Muscle of leg (tissue), 11 donors: ENCODE measurements around the gene MAGI2. TPM values are rescaled to one million over a fixed set of nuclear protein-coding genes. Genes with fewer than 3 reads are reported as not detected.

Experiments
- DNase-seq: peaks from one replicate; pipeline ENCODE4 v3.0.0; 2013
- H3K27ac ChIP-seq: one replicate; pipeline ENCODE4 v1.5.1; 2013; ENCODE audit warnings: mild to moderate bottlenecking, low read length, control low read depth
- H3K27me3 ChIP-seq: one replicate; pipeline ENCODE4 v1.6.1; 2013; ENCODE audit warnings: low read length; ENCODE audit not compliant: control insufficient read depth, insufficient read depth
- H3K36me3 ChIP-seq: one replicate; pipeline ENCODE4 v1.6.1; 2013; ENCODE audit warnings: low read length; ENCODE audit not compliant: control insufficient read depth, insufficient read depth
- H3K4me1 ChIP-seq: one replicate; pipeline ENCODE4 v1.6.1; 2013; ENCODE audit warnings: low read length; ENCODE audit not compliant: control insufficient read depth, insufficient read depth
- H3K4me3 ChIP-seq: one replicate; pipeline ENCODE4 v1.5.1; 2013; ENCODE audit warnings: low read length, control low read depth
- H3K9me3 ChIP-seq: replicated peaks from 2 replicates; pipeline ENCODE4 v1.6.1; 2013; ENCODE audit warnings: low read depth, low read length; ENCODE audit not compliant: control insufficient read depth
- WGBS: methylation state at CpG from one replicate; pipeline ENCODE4 v1.1.5; 2013; ENCODE audit warnings: missing lambda C conversion rate; ENCODE audit not compliant: insufficient coverage; 5-methylcytosine and 5-hydroxymethylcytosine counted together
- polyA plus RNA-seq, 8 donors: library from polyadenylated mRNA; unstranded; fragments of 120-200 nt; gene quantifications; one replicate each; pipeline versions ENCODE4 v1.2.1 to v1.2.3, GENCODE V29; 2013; ENCODE audit warnings: inconsistent platforms in 1 of 8, low replicate concordance in 1 of 8; ENCODE audit not compliant: insufficient read length in 8 of 8, insufficient read depth in 1 of 8
- total RNA-seq: library from RNA; stranded (reverse); fragments of 120-200 nt; gene quantifications from one replicate; pipeline ENCODE4 v1.2.4, GENCODE V29; 2013

MAGI2 gene
- total and polyA plus RNA-seq, 9 donors, result 3.5 to 6.3 (median 5.2) TPM

- no CpG with 5 or more reads among the region's 1 CpG for WGBS
- H3K4me3 ChIP-seq, result no peak overlapping the region
- no peaks in the 10 kb centered on the region for H3K4me1 ChIP-seq
- no peaks in the 10 kb centered on the region for H3K27me3 ChIP-seq
- no peaks in the 10 kb centered on the region for H3K9me3 ChIP-seq
- no peak overlapping the region for H3K27ac ChIP-seq
- DNase-seq, result no peak
- no peaks in the 10 kb centered on the region for H3K36me3 ChIP-seq
Observed at GRCh38 chr7:79212334-79212733, 241.1 kb downstream of the MAGI2 start.

- Histone ChIP-seq H3K4me3 (no peak overlapping the region), H3K27ac (no peak overlapping the region), H3K9me3 (no peaks in the 10 kb centered on the region), H3K36me3 (no peaks in the 10 kb centered on the region), H3K4me1 (no peaks in the 10 kb centered on the region), H3K27me3 (no peaks in the 10 kb centered on the region)
- WGBS, result 93% methylated on average over 2 of the region's 2 CpGs
- no peak for DNase-seq
Observed at GRCh38 chr7:79211724-79212123, 241.7 kb downstream of the MAGI2 start.

DNA sequence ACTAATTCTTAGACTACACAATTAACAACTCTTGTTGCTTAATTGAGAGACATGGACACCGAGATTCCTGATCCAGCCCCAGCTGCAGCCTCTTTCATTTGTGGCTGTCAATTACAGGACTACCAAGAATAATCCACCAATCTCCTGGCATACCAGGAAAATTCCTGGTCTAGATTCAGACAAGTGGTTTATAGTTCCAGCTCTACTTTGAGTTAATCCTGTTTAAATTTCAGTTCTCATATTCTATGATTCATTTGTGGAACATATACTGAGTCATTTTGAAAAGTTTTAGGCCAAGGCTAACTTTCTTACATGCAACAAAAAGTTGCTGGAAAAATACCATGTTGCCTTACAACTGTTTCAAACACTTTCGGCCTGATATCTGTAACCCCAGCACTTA is 253.5 kb downstream of the MAGI2 start:
- no peak for DNase-seq
- no CpG with 5 or more reads among the region's 2 CpGs for WGBS
- no peaks in the 10 kb centered on the region for H3K4me1 ChIP-seq
- H3K27me3 ChIP-seq, result no peaks in the 10 kb centered on the region
- H3K9me3 ChIP-seq, result no peaks in the 10 kb centered on the region
- H3K4me3 ChIP-seq, result no peak overlapping the region
- no peak overlapping the region for H3K27ac ChIP-seq
- no peaks in the 10 kb centered on the region for H3K36me3 ChIP-seq

DNA sequence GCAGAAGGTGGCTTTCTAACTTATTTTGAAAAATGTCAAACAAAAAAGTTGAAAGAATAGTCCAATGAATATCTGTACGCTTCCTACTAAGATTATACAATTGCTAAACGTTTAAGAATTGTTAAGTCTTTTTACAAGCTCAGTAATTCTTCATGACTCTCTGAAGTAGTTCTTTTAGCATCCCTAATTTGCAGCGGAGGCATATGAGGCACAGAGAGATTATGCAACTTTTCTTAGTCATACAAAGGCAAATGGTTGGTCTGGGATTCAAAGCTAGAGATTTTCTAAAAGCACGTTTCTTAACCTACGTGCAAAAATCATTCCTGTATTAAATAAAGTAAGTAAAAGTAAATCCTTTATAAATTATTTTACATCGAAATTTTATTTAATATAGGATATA is 254.2 kb downstream of the MAGI2 start:
- Histone ChIP-seq H3K4me1 (no peaks in the 10 kb centered on the region), H3K27me3 (no peaks in the 10 kb centered on the region), H3K27ac (no peak overlapping the region), H3K9me3 (no peaks in the 10 kb centered on the region), H3K4me3 (no peak overlapping the region), H3K36me3 (no peaks in the 10 kb centered on the region)
- DNase-seq, result no peak
- no CpG with 5 or more reads among the region's 6 CpGs for WGBS

- Histone ChIP-seq H3K27me3 (no peaks in the 10 kb centered on the region), H3K27ac (no peak overlapping the region), H3K4me1 (no peaks in the 10 kb centered on the region), H3K4me3 (no peak overlapping the region), H3K36me3 (no peaks in the 10 kb centered on the region), H3K9me3 (no peaks in the 10 kb centered on the region)
- WGBS, result no CpG with 5 or more reads among the region's 2 CpGs
- DNase-seq, result no peak
Observed at GRCh38 chr7:79185605-79186004, 267.9 kb downstream of the MAGI2 start.

DNA sequence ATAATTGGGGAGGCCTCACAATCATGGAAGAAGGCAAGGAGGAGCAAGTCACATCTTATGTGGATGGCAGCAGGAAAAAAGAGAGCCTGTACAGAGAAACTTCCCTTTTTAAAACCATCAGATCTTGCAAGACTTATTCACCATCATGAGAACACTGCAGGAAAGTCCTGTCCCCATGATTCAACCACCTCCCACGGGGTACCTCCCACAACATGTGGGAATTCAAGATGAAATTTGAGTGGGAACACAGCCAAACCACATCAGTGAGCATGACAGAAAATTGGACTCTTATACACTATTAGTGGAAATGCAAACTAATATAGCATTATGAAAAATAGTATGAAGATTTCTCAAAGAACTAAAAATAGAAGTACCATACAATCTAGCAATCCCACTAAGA is 271.2 kb downstream of the MAGI2 start:
- DNase-seq, result no peak
- H3K27me3 ChIP-seq, result no peaks in the 10 kb centered on the region
- H3K4me1 ChIP-seq, result no peaks in the 10 kb centered on the region
- H3K9me3 ChIP-seq, result no peaks in the 10 kb centered on the region
- no peak overlapping the region for H3K27ac ChIP-seq
- H3K36me3 ChIP-seq, result no peaks in the 10 kb centered on the region
- WGBS, result no CpG with 5 or more reads among the region's 1 CpG
- H3K4me3 ChIP-seq, result no peak overlapping the region

DNA sequence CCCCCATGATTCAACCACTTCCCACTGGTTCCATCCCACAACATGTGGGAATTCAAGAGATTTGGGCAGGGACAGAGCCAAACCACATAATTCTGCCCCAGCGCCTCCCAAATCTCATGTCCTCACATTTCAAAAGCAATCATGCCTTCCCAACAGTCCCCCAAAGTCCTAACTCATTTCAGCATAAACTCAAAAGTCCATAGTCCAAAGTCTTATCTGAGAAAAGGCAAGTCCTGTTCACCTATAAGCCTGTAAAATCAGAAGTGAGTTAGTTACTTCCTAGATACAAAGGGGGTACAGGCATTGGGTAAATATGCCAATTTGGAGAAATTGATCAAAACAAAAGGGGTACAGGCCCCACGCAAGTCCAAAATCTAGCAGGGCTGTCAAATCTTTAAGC is 272.9 kb downstream of the MAGI2 start:
- no peak for DNase-seq
- H3K27me3 ChIP-seq, result no peaks in the 10 kb centered on the region
- WGBS, result 100% methylated on average over 1 of the region's 2 CpGs
- no peaks in the 10 kb centered on the region for H3K4me1 ChIP-seq
- H3K36me3 ChIP-seq, result no peaks in the 10 kb centered on the region
- no peaks in the 10 kb centered on the region for H3K9me3 ChIP-seq
- H3K27ac ChIP-seq, result no peak overlapping the region
- H3K4me3 ChIP-seq, result no peak overlapping the region

DNA sequence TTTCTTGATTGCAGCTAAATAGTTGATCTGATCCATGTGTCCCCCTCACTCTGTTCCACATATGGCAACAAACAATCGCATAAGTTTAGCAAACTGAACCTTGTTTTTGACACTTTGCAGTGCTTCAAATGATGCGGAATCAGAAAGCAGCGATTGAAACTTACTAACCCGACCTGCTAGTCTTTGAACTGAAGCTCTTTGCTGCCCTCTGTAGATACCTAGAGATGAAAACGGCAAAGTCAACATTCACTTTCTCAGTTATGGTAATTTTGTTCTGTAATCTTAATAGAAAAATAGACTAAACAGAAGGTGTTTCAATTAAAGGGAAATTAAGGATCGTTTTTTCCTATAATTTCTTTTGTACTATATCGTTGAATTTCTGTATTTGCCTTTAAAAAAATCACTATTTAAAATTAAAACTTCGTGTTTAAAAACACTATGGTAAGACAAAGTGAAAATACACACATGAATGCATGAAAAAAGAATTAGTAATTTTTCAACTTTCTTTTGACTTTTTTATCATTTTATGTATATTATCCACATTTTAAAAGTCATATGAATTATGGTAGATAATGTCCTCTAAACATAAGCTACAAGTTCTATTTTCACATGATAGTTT is 276.5 kb downstream of the MAGI2 start:
- H3K27me3 ChIP-seq, result no peaks in the 10 kb centered on the region
- no peak overlapping the region for H3K4me3 ChIP-seq
- peak; percentile 63 for DNase-seq
- no peaks in the 10 kb centered on the region for H3K36me3 ChIP-seq
- H3K27ac ChIP-seq, result no peak overlapping the region
- no peaks in the 10 kb centered on the region for H3K4me1 ChIP-seq
- 15% methylated on average over 1 of the region's 8 CpGs for WGBS
- no peaks in the 10 kb centered on the region for H3K9me3 ChIP-seq

DNA sequence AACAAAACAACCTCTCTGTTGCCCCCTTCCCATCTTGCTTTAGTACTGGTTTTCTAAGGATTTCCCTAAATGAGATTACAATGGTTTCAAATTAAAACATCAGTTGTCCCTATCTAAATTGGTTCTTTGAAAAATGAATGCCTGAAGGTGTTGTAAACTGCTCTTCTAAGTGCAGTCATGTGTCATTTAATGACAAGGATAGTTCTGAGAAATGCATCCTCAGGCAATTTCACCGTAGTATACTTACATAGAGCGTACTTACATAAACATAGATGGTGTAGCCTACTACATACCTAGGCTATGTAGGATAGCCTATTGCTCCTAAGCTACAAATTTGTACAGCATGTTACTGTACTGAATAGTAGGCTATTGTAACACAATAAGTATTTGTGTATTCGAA is 278.1 kb downstream of the MAGI2 start:
- Histone ChIP-seq H3K36me3 (no peaks in the 10 kb centered on the region), H3K27me3 (no peaks in the 10 kb centered on the region)
- no CpG with 5 or more reads among the region's 3 CpGs for WGBS

DNA sequence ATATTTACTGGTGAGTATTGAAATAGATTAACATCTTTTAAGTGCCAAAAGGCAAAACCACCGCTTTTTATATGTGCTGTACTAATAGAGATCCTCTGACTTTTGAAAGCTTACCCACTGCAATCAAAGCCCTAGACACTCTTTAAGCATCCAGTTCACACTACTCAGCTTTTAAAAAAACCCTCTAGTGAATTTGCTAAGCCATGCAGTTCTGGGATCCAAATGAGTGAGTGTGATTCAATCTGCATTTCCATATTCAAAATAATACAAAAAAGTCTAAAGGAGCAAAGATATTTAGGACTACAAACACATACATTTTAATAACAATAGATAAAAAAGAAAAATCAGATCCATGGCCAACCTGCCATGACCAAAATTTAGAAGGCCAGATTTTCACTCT is 288.2 kb downstream of the MAGI2 start:
- no peak for DNase-seq
- Histone ChIP-seq H3K4me3 (no peak overlapping the region), H3K27ac (no peak overlapping the region), H3K4me1 (no peaks in the 10 kb centered on the region), H3K36me3 (no peaks in the 10 kb centered on the region), H3K27me3 (no peaks in the 10 kb centered on the region), H3K9me3 (no peaks in the 10 kb centered on the region)
- WGBS, result no CpG with 5 or more reads among the region's 1 CpG

More for the DNA sequence above, 278.1 kb downstream of the MAGI2 start:
- Histone ChIP-seq H3K4me3 (no peak overlapping the region), H3K27ac (no peak overlapping the region), H3K4me1 (no peaks in the 10 kb centered on the region), H3K9me3 (no peaks in the 10 kb centered on the region)
- DNase-seq, result no peak

GRCh38 chr7:79159040-79159664 is 294.3 kb downstream of the MAGI2 start:
- Histone ChIP-seq H3K27me3 (no peaks in the 10 kb centered on the region), H3K4me3 (no peak overlapping the region), H3K9me3 (no peaks in the 10 kb centered on the region), H3K27ac (no peak overlapping the region), H3K4me1 (no peaks in the 10 kb centered on the region), H3K36me3 (no peaks in the 10 kb centered on the region)
- DNase-seq, result no peak
- WGBS, result no CpG with 5 or more reads among the region's 5 CpGs
